ENCODE data around the gene GCLC.

GCLC gene

DNA sequence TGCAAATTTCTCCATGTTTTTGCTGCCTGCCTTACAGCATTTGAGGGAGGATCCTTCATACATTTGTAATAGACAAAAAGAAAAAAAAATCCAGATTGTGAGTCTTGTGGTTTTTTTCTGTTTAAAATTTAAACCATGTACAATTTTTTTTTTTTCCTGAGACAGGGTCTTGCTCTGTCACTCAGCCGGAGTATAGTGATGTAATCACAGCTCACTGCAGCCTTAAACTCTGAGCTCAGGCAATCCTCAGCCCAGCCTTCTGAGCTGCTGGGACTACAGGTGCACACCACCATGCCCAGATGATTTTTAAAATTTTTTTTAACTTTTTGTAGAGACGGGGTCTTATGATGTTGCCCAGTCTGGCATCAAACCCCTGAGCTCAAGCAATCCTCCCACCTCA lies 97.0 kb downstream of the GCLC start:
- H3K4me3 ChIP-seq (replicated peaks; ENCODE audit: low read depth, low read length) = no peak overlapping the region
- TF ChIP-seq, protein P1, sequence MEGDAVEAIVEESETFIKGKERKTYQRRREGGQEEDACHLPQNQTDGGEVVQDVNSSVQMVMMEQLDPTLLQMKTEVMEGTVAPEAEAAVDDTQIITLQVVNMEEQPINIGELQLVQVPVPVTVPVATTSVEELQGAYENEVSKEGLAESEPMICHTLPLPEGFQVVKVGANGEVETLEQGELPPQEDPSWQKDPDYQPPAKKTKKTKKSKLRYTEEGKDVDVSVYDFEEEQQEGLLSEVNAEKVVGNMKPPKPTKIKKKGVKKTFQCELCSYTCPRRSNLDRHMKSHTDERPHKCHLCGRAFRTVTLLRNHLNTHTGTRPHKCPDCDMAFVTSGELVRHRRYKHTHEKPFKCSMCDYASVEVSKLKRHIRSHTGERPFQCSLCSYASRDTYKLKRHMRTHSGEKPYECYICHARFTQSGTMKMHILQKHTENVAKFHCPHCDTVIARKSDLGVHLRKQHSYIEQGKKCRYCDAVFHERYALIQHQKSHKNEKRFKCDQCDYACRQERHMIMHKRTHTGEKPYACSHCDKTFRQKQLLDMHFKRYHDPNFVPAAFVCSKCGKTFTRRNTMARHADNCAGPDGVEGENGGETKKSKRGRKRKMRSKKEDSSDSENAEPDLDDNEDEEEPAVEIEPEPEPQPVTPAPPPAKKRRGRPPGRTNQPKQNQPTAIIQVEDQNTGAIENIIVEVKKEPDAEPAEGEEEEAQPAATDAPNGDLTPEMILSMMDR (IDR thresholded peaks at IDR 0.05; ENCODE audit: low read depth, low read length, missing control alignments) = no peak
- no peak for DNase-seq (ENCODE audit: extremely low read depth, low read depth)

Measured in HFF-Myc (cell line).